ENCODE measurements around the gene ZNF524. TPM values are rescaled to one million over a fixed set of nuclear protein-coding genes. Genes with fewer than 3 reads are reported as not detected.

ZNF524 gene
- total and polyA plus RNA-seq, 4 donors, result 12.6 to 62.5 (median 28.2) TPM

GRCh38 chr19:55635856-55636440 lies 35.9 kb downstream of the ZNF524 start:
- H3K27ac ChIP-seq (ENCODE audit: low read depth in 1 of 2, low read length in 1 of 2), result peak overlapping the region; percentile 84 to 99
- no peak for ATAC-seq (ENCODE audit: insufficient read depth, low FRiP score)
- H3K9ac ChIP-seq (ENCODE audit: insufficient read depth in 1 of 2, low read length in 2 of 2), result peak overlapping the region; percentile 94 to 99
- no peak for TF ChIP-seq CTCF (IDR thresholded peaks at IDR 0.05; ENCODE audit: control extremely low read depth, extremely low read depth)
- peak overlapping the region; percentile 88 for H3K4me3 ChIP-seq
- 58 to 64% methylated on average over 7 of the region's 7 CpGs for WGBS, 2 donors
- peaks cover 0 to 3% (median under 1%) of the 10 kb centered on the region in 4 donors for H3K36me3 ChIP-seq (ENCODE audit: control insufficient read depth in 4 of 4, insufficient read depth in 4 of 4, low read length in 4 of 4)
- DNase-seq, result no peak
- H3K4me1 ChIP-seq (ENCODE audit: control insufficient read depth in 5 of 5, insufficient read depth in 5 of 5, low read length in 5 of 5), result peaks cover 5 to 22% (median 13%) of the 10 kb centered on the region in 5 donors
- no peaks in the 10 kb centered on the region for H3K27me3 ChIP-seq (ENCODE audit: control insufficient read depth in 3 of 3, insufficient read depth in 3 of 3, low read length in 2 of 3)
- no peaks in the 10 kb centered on the region for H3K9me3 ChIP-seq (ENCODE audit: control insufficient read depth in 4 of 4, insufficient read depth in 3 of 4, low read length in 3 of 4)

GRCh38 chr19:55636723-55637122 lies 36.6 kb downstream of the ZNF524 start:
- Histone ChIP-seq H3K27me3 (ENCODE audit: control insufficient read depth in 3 of 3, insufficient read depth in 3 of 3, low read length in 2 of 3) (no peaks in the 10 kb centered on the region), H3K36me3 (ENCODE audit: control insufficient read depth in 4 of 4, insufficient read depth in 4 of 4, low read length in 4 of 4) (peaks cover 0 to 3% (median under 1%) of the 10 kb centered on the region in 4 donors), H3K4me3 (no peak overlapping the region), H3K27ac (ENCODE audit: low read depth in 1 of 2, low read length in 1 of 2) (no peak overlapping the region), H3K9me3 (ENCODE audit: control insufficient read depth in 4 of 4, insufficient read depth in 3 of 4, low read length in 3 of 4) (no peaks in the 10 kb centered on the region), H3K4me1 (ENCODE audit: control insufficient read depth in 5 of 5, insufficient read depth in 5 of 5, low read length in 5 of 5) (peaks cover 5 to 22% (median 14%) of the 10 kb centered on the region in 5 donors), H3K9ac (ENCODE audit: insufficient read depth in 1 of 2, low read length in 2 of 2) (no peak overlapping the region)
- no peak for TF ChIP-seq CTCF (IDR thresholded peaks at IDR 0.05; ENCODE audit: control extremely low read depth, extremely low read depth)
- 88 to 96% methylated on average over 4 of the region's 4 CpGs for WGBS, 2 donors
- ATAC-seq (ENCODE audit: insufficient read depth, low FRiP score) (no peak), DNase-seq (no peak)

DNA sequence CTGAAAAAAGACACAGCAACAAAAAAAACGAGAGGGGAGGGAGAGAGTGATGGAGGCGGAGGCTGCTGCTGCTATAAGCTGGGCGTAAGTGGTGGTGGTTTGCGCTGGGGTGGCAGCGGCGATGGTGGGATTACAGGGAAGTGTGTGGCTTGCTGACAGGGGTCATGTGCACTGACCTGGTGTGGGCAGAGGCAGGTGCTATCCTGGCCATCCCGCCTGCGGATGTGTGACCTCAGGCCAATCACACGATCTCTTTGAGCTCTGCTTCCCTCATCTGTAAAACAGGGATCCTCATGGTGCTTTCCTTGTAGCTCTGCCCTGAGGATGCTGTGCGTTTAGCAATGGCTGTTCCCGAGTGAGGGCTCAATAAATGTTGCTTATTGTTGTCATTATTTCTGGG lies 37.4 kb downstream of the ZNF524 start:
- ATAC-seq (ENCODE audit: insufficient read depth, low FRiP score), result no peak
- TF ChIP-seq CTCF (IDR thresholded peaks at IDR 0.05; ENCODE audit: control extremely low read depth, extremely low read depth), result no peak
- peaks cover 0 to 3% (median under 1%) of the 10 kb centered on the region in 4 donors for H3K36me3 ChIP-seq (ENCODE audit: control insufficient read depth in 4 of 4, insufficient read depth in 4 of 4, low read length in 4 of 4)
- WGBS, 2 donors, result 82 to 89% methylated on average over 11 of the region's 11 CpGs
- H3K9ac ChIP-seq (ENCODE audit: insufficient read depth in 1 of 2, low read length in 2 of 2), result no peak overlapping the region
- H3K4me3 ChIP-seq, result no peak overlapping the region
- no peak for DNase-seq
- no peaks in the 10 kb centered on the region for H3K27me3 ChIP-seq (ENCODE audit: control insufficient read depth in 3 of 3, insufficient read depth in 3 of 3, low read length in 2 of 3)
- H3K4me1 ChIP-seq (ENCODE audit: control insufficient read depth in 5 of 5, insufficient read depth in 5 of 5, low read length in 5 of 5), result peaks cover 5 to 27% (median 19%) of the 10 kb centered on the region in 5 donors
- no peaks in the 10 kb centered on the region for H3K9me3 ChIP-seq (ENCODE audit: control insufficient read depth in 4 of 4, insufficient read depth in 3 of 4, low read length in 3 of 4)
- H3K27ac ChIP-seq (ENCODE audit: low read depth in 1 of 2, low read length in 1 of 2), result no peak overlapping the region

Measured in lung (tissue), 12 donors.